Measurements from ENCODE around the gene MCM5.
"Not testable (repeated sequence)": the region's sequence is repeated elsewhere in the genome, so short reads cannot be mapped to it uniquely, and the experiment has no call there.

MCM5 gene

DNA sequence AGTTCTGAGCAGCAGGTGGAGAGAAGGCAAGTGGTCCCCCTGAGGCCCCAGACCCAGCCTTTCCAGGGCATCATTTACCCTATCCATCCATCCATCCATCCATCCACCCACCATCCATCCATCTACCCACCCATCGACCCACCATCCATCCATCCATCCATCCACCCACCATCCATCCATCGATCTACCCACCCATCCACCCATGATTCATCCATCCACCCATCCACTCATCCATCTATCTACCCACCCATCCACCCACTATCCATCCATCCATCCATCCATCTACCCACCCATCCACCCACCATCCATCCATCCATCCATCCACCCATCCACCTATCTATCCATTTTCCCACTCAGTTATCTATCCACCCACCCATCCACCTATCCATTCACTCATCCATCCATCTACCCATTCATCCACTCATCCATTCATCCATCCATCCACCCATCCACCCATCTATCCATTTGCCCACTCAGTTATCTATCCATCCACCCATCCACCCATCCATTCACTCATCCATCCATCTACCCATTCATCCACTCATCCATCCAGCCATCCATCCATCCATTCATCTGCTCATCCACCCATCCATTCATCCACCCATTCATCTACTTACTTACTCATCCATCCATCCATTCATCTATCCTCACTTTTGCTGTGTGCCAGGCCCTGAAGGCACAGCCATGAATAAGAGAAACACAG, 63.4 kb downstream of the MCM5 start:
- no peak for DNase-seq (ENCODE audit: low read depth)
- no peak for TF ChIP-seq CTCF (conservative IDR thresholded peaks at IDR 0.05; ENCODE audit: low read depth, low read length)
- no peak overlapping the region for H3K4me3 ChIP-seq (ENCODE audit: low read length)

- no peak for TF ChIP-seq CTCF (conservative IDR thresholded peaks at IDR 0.05; ENCODE audit: low read depth, low read length)
- no peak overlapping the region for H3K4me3 ChIP-seq (ENCODE audit: low read length)
- DNase-seq (ENCODE audit: low read depth), result no peak
Measured at GRCh38 chr22:35464399-35464798, 64.5 kb downstream of the MCM5 start.

DNA sequence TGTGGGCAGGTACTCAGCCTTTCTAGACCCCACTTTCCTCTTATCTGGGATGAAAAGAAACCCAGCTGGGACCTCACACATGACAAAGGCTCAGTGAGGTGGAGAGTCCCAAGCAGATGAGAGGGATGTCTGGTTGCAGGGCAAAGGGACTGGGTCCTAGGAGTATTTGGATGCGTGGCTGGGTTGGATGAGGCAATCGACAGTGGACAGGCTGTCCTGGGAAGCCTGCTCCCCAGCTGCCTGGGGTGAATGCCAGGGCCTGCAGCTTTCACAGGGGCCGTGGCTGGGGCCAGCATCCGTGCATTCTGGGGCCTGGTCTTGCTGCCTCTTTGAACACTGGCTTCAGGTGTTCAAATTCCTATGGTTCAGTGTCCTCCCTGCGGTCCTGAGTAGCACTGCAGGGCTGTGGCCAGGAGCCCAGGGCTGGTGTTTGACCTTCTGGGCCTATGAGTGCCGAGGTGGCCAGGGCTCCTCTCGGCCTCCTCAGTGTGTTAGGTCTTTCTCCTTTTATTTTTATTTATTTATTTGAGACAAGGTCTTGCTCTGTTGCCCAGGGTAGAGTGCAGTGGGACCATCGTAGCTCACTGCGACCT, 65.3 kb downstream of the MCM5 start:
- DNase-seq (ENCODE audit: low read depth), result no peak
- no peak overlapping the region for H3K4me3 ChIP-seq (ENCODE audit: low read length)
- TF ChIP-seq CTCF (conservative IDR thresholded peaks at IDR 0.05; ENCODE audit: low read depth, low read length), result no peak

- no peak for DNase-seq (ENCODE audit: low read depth)
- H3K4me3 ChIP-seq (ENCODE audit: low read length), result no peak overlapping the region
- no peak for TF ChIP-seq CTCF (conservative IDR thresholded peaks at IDR 0.05; ENCODE audit: low read depth, low read length)
Measured at GRCh38 chr22:35467681-35468434, 67.9 kb downstream of the MCM5 start.

DNA sequence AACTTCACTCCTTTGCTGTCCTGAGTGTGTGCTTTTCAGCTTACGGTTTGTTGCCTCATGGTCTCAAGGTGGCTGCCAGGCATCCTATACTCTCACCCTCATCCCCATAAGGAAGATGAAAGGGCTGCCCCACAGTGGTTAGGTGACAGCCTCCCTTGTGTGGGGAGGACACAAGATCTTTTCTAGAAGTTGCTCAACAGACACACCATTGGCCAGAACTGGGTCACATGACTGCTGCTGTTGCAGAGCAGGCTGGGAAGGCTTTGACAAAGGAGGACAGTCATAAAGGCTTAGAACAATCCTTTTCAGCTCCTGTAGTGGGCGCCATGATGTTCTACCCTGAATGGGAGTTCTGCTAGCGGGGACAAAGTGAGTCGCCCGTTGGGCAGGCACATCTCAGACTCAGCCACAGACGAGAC, 71.0 kb downstream of the MCM5 start:
- no peak overlapping the region for H3K4me3 ChIP-seq (ENCODE audit: low read length)
- DNase-seq (ENCODE audit: low read depth), result no peak
- TF ChIP-seq CTCF (conservative IDR thresholded peaks at IDR 0.05; ENCODE audit: low read depth, low read length), result no peak

GRCh38 chr22:35471566-35471965, 71.6 kb downstream of the MCM5 start:
- DNase-seq (ENCODE audit: low read depth), result not testable (repeated sequence)

GRCh38 chr22:35472488-35472887, 72.5 kb downstream of the MCM5 start:
- H3K4me3 ChIP-seq (ENCODE audit: low read length), result no peak overlapping the region
- DNase-seq (ENCODE audit: low read depth), result no peak
- TF ChIP-seq CTCF (conservative IDR thresholded peaks at IDR 0.05; ENCODE audit: low read depth, low read length), result no peak

More at GRCh38 chr22:35471566-35471965, 71.6 kb downstream of the MCM5 start:
- H3K4me3 ChIP-seq (ENCODE audit: low read length), result not testable (repeated sequence)
